ENCODE measurements around the gene SOHLH2.

- no peak for TF ChIP-seq CTCF (conservative IDR thresholded peaks at IDR 0.05; ENCODE audit: low read length)
- TF ChIP-seq EZH2phosphoT487 (IDR thresholded peaks at IDR 0.05; ENCODE audit: borderline replicate concordance) = no peak
Measured at GRCh38 chr13:36174923-36175322, 39.4 kb downstream of the SOHLH2 start.
